GM19238 (cell line): Measurements from ENCODE around the gene SNX9.

Experiments used
- DNase-seq: peaks from one replicate; pipeline ENCODE4 v3.0.0; 2011; ENCODE audit warnings: low spot score; ENCODE audit not compliant: insufficient read length

The SNX9 gene

GRCh38 chr6:157800420-157801237 lies 22.4 kb upstream of the SNX9 start:
- peak; percentile 29 for DNase-seq

GRCh38 chr6:157804448-157805327 lies 18.4 kb upstream of the SNX9 start:
- DNase-seq, result no peak

GRCh38 chr6:157806131-157806855 lies 16.8 kb upstream of the SNX9 start:
- no peak for DNase-seq

GRCh38 chr6:157806856-157807215 lies 16.2 kb upstream of the SNX9 start:
- no peak for DNase-seq

GRCh38 chr6:157808405-157808950 lies 14.6 kb upstream of the SNX9 start:
- DNase-seq, result no peak

- DNase-seq, result no peak
Measured at GRCh38 chr6:157809613-157810012, 13.4 kb upstream of the SNX9 start.

GRCh38 chr6:157811137-157811475 lies 11.9 kb upstream of the SNX9 start:
- DNase-seq, result no peak

- DNase-seq, result no peak
Measured at GRCh38 chr6:157811476-157812173, 11.4 kb upstream of the SNX9 start.

GRCh38 chr6:157812425-157813171 lies 10.4 kb upstream of the SNX9 start:
- DNase-seq, result no peak

GRCh38 chr6:157813191-157813590 lies 9.9 kb upstream of the SNX9 start:
- no peak for DNase-seq

GRCh38 chr6:157813750-157814455 lies 9.1 kb upstream of the SNX9 start:
- no peak for DNase-seq

- no peak for DNase-seq
Measured at GRCh38 chr6:157814883-157815282, 8.2 kb upstream of the SNX9 start.

GRCh38 chr6:157821342-157822033 lies 1.6 kb upstream of the SNX9 start:
- no peak for DNase-seq

GRCh38 chr6:157822245-157823000 lies 623 bp upstream of the SNX9 start:
- DNase-seq, result no peak

- peak; percentile 21 for DNase-seq
Measured at GRCh38 chr6:157823528-157824370, 703 bp downstream of the SNX9 start.

- DNase-seq, result no peak
Measured at GRCh38 chr6:157825243-157825904, 2.3 kb downstream of the SNX9 start.
